GM10847 (cell line): ENCODE data around the gene G3BP2.

Experiments used
- POLR2A ChIP-seq: IDR thresholded peaks from 2 replicates; pipeline ENCODE4 v1.6.1; 2011; ENCODE audit not compliant: insufficient read length; ENCODE audit errors: extremely low read depth

The G3BP2 gene

GRCh38 chr4:75655562-75655961 is 17.6 kb downstream of the G3BP2 start:
- no peak for TF ChIP-seq POLR2A

GRCh38 chr4:75654905-75655304 is 18.3 kb downstream of the G3BP2 start:
- no peak for TF ChIP-seq POLR2A

GRCh38 chr4:75653845-75654503 is 19.2 kb downstream of the G3BP2 start:
- TF ChIP-seq POLR2A, result no peak

GRCh38 chr4:75644095-75644494 is 29.1 kb downstream of the G3BP2 start:
- no peak for TF ChIP-seq POLR2A

GRCh38 chr4:75643651-75644050 is 29.6 kb downstream of the G3BP2 start:
- no peak for TF ChIP-seq POLR2A

- TF ChIP-seq POLR2A, result no peak
Observed at GRCh38 chr4:75639124-75639695, 34.0 kb downstream of the G3BP2 start.

GRCh38 chr4:75637827-75638226 is 35.4 kb downstream of the G3BP2 start:
- no peak for TF ChIP-seq POLR2A

- no peak for TF ChIP-seq POLR2A
Observed at GRCh38 chr4:75637176-75637575, 36.0 kb downstream of the G3BP2 start.

GRCh38 chr4:75634951-75635350 is 38.3 kb downstream of the G3BP2 start:
- TF ChIP-seq POLR2A, result no peak

- no peak for TF ChIP-seq POLR2A
Observed at GRCh38 chr4:75634281-75634680, 38.9 kb downstream of the G3BP2 start.

- TF ChIP-seq POLR2A, result no peak
Observed at GRCh38 chr4:75633846-75634245, 39.4 kb downstream of the G3BP2 start.

GRCh38 chr4:75630937-75631329 is 42.3 kb downstream of the G3BP2 start:
- no peak for TF ChIP-seq POLR2A

GRCh38 chr4:75630174-75630936 is 42.9 kb downstream of the G3BP2 start, which contains the start of gene CDKL2:
CDKL2 (minus strand) TSS chr4:75630528; CDS start chr4:75625988, 4,540 bp downstream.
- no peak for TF ChIP-seq POLR2A

GRCh38 chr4:75629239-75629638 is 44.0 kb downstream of the G3BP2 start:
- TF ChIP-seq POLR2A, result no peak

- no peak for TF ChIP-seq POLR2A
Observed at GRCh38 chr4:75623026-75623425, 50.2 kb downstream of the G3BP2 start.

- no peak for TF ChIP-seq POLR2A
Observed at GRCh38 chr4:75621715-75622114, 51.5 kb downstream of the G3BP2 start.
